Measurements from ENCODE around the gene POPDC3. TPM values are rescaled to one million over a fixed set of nuclear protein-coding genes. Genes with fewer than 3 reads are reported as not detected.
A peak's percentile ranks its signal among the peaks of the same experiment; 100 is the strongest.

Gene POPDC3
- polyA plus RNA-seq, 3 donors, result not detected

- Mint-ChIP-seq H3K4me1 (peaks cover 12% of the 10 kb centered on the region), H3K36me3 (peaks cover 0 to 4% of the 10 kb centered on the region in 2 donors), H3K9me3 (peaks cover 0 to 15% (median 3%) of the 10 kb centered on the region in 7 donors), H3K27me3 (ENCODE audit: low read depth in 3 of 3) (peaks cover 57 to 77% (median 69%) of the 10 kb centered on the region in 3 donors), H3K27ac (no peak overlapping the region), H3K4me3 (peak overlapping the region; percentile 74 to 89)
- H3K4me3 ChIP-seq (replicated peaks in 1 of 3; ENCODE audit: low read depth in 2 of 3, low read length in 3 of 3), result peak overlapping the region; percentile 26 to 74 (median 34)
- intact Hi-C loops (cut with micrococcal nuclease), result no loop called here
- H3K9me3 ChIP-seq (replicated peaks in 1 of 2; ENCODE audit: control insufficient read depth in 1 of 2, insufficient read depth in 1 of 2, low read length in 2 of 2), result peaks cover 3 to 16% of the 10 kb centered on the region in 2 donors
- H3K79me2 ChIP-seq (ENCODE audit: insufficient read depth, low read length), result no peaks in the 10 kb centered on the region
- H4K20me1 ChIP-seq (ENCODE audit: insufficient read depth, low read length), result no peaks in the 10 kb centered on the region
- peak overlapping the region; percentile 17 for H2AFZ ChIP-seq (ENCODE audit: insufficient read depth, low read depth, low read length, poor library complexity, severe bottlenecking)
- peak overlapping the region; percentile 79 for H3K4me2 ChIP-seq (replicated peaks; ENCODE audit: extremely low read depth, low read length, poor library complexity, severe bottlenecking)
- TF ChIP-seq CTCF (IDR thresholded peaks at IDR 0.05), result no peak
- H3K4me1 ChIP-seq (ENCODE audit: control insufficient read depth in 1 of 2, insufficient read depth in 2 of 2, low read length in 2 of 2), result peaks cover 11 to 15% of the 10 kb centered on the region in 2 donors
- no peaks in the 10 kb centered on the region for H3K36me3 ChIP-seq (replicated peaks in 1 of 2; ENCODE audit: control insufficient read depth in 1 of 2, insufficient read depth in 2 of 2, low read length in 2 of 2)
- no peak for DNase-seq
- H3K27me3 ChIP-seq (ENCODE audit: control insufficient read depth in 2 of 2, insufficient read depth in 2 of 2, low read length in 2 of 2), result peaks cover 64 to 71% of the 10 kb centered on the region in 2 donors
- no peak overlapping the region for H3K9ac ChIP-seq (ENCODE audit: insufficient read depth, low read length, poor library complexity, severe bottlenecking)
- 6% methylated on average over 21 of the region's 32 CpGs for WGBS (ENCODE audit: insufficient coverage)
- no peak overlapping the region for H3K27ac ChIP-seq (ENCODE audit: low read depth in 1 of 2, low read length in 2 of 2)
Measured at GRCh38 chr6:105137388-105137787, 42.4 kb downstream of the POPDC3 start.

GRCh38 chr6:105136431-105137350 lies 43.1 kb downstream of the POPDC3 start:
- Histone ChIP-seq H3K79me2 (ENCODE audit: insufficient read depth, low read length) (no peaks in the 10 kb centered on the region), H3K4me2 (replicated peaks; ENCODE audit: extremely low read depth, low read length, poor library complexity, severe bottlenecking) (peak overlapping the region; percentile 79), H4K20me1 (ENCODE audit: insufficient read depth, low read length) (no peaks in the 10 kb centered on the region), H3K27me3 (ENCODE audit: control insufficient read depth in 2 of 2, insufficient read depth in 2 of 2, low read length in 2 of 2) (peaks cover 64 to 72% of the 10 kb centered on the region in 2 donors), H3K4me3 (replicated peaks in 1 of 3; ENCODE audit: low read depth in 2 of 3, low read length in 3 of 3) (peak overlapping the region; percentile 29 to 74 (median 41)), H3K36me3 (replicated peaks in 1 of 2; ENCODE audit: control insufficient read depth in 1 of 2, insufficient read depth in 2 of 2, low read length in 2 of 2) (no peaks in the 10 kb centered on the region), H3K9ac (ENCODE audit: insufficient read depth, low read length, poor library complexity, severe bottlenecking) (peak overlapping the region; percentile 30), H3K9me3 (replicated peaks in 1 of 2; ENCODE audit: control insufficient read depth in 1 of 2, insufficient read depth in 1 of 2, low read length in 2 of 2) (peaks cover 3 to 16% of the 10 kb centered on the region in 2 donors), H3K4me1 (ENCODE audit: control insufficient read depth in 1 of 2, insufficient read depth in 2 of 2, low read length in 2 of 2) (peaks cover 11 to 15% of the 10 kb centered on the region in 2 donors), H2AFZ (ENCODE audit: insufficient read depth, low read depth, low read length, poor library complexity, severe bottlenecking) (peak overlapping the region; percentile 66), H3K27ac (ENCODE audit: low read depth in 1 of 2, low read length in 2 of 2) (no peak overlapping the region)
- intact Hi-C loops (cut with micrococcal nuclease), result no loop called here
- Mint-ChIP-seq H3K36me3 (peaks cover 0 to 4% of the 10 kb centered on the region in 2 donors), H3K4me1 (peaks cover 12% of the 10 kb centered on the region), H3K27ac (no peak overlapping the region), H3K27me3 (ENCODE audit: low read depth in 3 of 3) (peaks cover 58 to 77% (median 72%) of the 10 kb centered on the region in 3 donors), H3K9me3 (peaks cover 0 to 15% (median 3%) of the 10 kb centered on the region in 7 donors), H3K4me3 (peak overlapping the region; percentile 74 to 89)
- WGBS (ENCODE audit: insufficient coverage), result under 1% methylated on average over 121 of the region's 122 CpGs
- DNase-seq, result peak; percentile 11 to 50 (median 25)
- TF ChIP-seq CTCF (IDR thresholded peaks at IDR 0.05), result peak; percentile 11
